NCI-H1436 (cell line): ENCODE measurements around the gene ELK4.

Source experiments
- DNase-seq: peaks from one replicate; lab custom pipeline; 2025; lab: John Stamatoyannopoulos, UW

Gene ELK4

GRCh38 chr1:205631768-205632668, at the start of gene ELK4:
TSS of gene ELK4 (minus strand) at chr1:205632011. CDS start at chr1:205623882, 8,129 bp downstream.
- peak; percentile 100 for DNase-seq

- DNase-seq, result no peak
Measured at GRCh38 chr1:205681364-205681763, 49.6 kb upstream of the ELK4 start.

GRCh38 chr1:205680073-205680851, 48.5 kb upstream of the ELK4 start, which contains the start of gene SLC45A3:
TSS of gene SLC45A3 (minus strand) at chr1:205680509. CDS start at chr1:205664656, 15,853 bp downstream.
- DNase-seq, result peak; percentile 71

GRCh38 chr1:205678286-205679111, 46.7 kb upstream of the ELK4 start:
- DNase-seq, result no peak

- DNase-seq, result no peak
Measured at GRCh38 chr1:205677167-205677566, 45.4 kb upstream of the ELK4 start.

- DNase-seq, result no peak
Measured at GRCh38 chr1:205676597-205676996, 44.8 kb upstream of the ELK4 start.

GRCh38 chr1:205676002-205676401, 44.2 kb upstream of the ELK4 start:
- no peak for DNase-seq

GRCh38 chr1:205675247-205675646, 43.4 kb upstream of the ELK4 start:
- DNase-seq, result no peak

- no peak for DNase-seq
Measured at GRCh38 chr1:205672970-205673369, 41.2 kb upstream of the ELK4 start.

- DNase-seq, result no peak
Measured at GRCh38 chr1:205672395-205672889, 40.6 kb upstream of the ELK4 start.

GRCh38 chr1:205670611-205671430, 39.0 kb upstream of the ELK4 start:
- DNase-seq, result no peak

- DNase-seq, result no peak
Measured at GRCh38 chr1:205670150-205670446, 38.3 kb upstream of the ELK4 start.

GRCh38 chr1:205669341-205670149, 37.7 kb upstream of the ELK4 start:
- no peak for DNase-seq

GRCh38 chr1:205668951-205669340, 37.1 kb upstream of the ELK4 start:
- DNase-seq, result no peak

GRCh38 chr1:205667909-205668643, 36.3 kb upstream of the ELK4 start:
- DNase-seq, result no peak

GRCh38 chr1:205666372-205667166, 34.8 kb upstream of the ELK4 start:
- no peak for DNase-seq

- DNase-seq, result no peak
Measured at GRCh38 chr1:205665201-205666045, 33.6 kb upstream of the ELK4 start.
